ENCODE results near the gene USF2. TPM values are rescaled to one million over a fixed set of nuclear protein-coding genes. Genes with fewer than 3 reads are reported as not detected.

Gene USF2
- polyA plus RNA-seq, 3 donors = 2.7 to 248 (median 5.0) TPM

- intact Hi-C loops (cut with micrococcal nuclease) = loop anchor here in 1 of 2 donors (2.0 kb wide), 1 partner anchor 18 kb away; the partner anchor contains the start of gene FFAR1
- peaks cover 0 to 2% (median 0%) of the 10 kb centered on the region in 7 donors for H3K9me3 Mint-ChIP-seq
- H3K27ac ChIP-seq (ENCODE audit: low read depth in 1 of 2, low read length in 2 of 2) = peak within 1 kb of the TSS in 1 of 2 donors; percentile 0
These were observed 60.1 kb downstream of the USF2 start, which contains the start of gene CD22 for GRCh38 chr19:35328851-35329285. Gene CD22 (plus strand): TSS chr19:35329187. CDS start chr19:35332041, 2,854 bp downstream.

GRCh38 chr19:35329323-35329722 lies 60.6 kb downstream of the USF2 start:
- Mint-ChIP-seq H3K27ac (peak overlapping the region in 2 of 7 donors; percentile 73 to 83), H3K4me1 (peaks cover 29% of the 10 kb centered on the region), H3K36me3 (peaks cover 0 to 5% of the 10 kb centered on the region in 2 donors), H3K9me3 (peaks cover 0 to under 1% (median 0%) of the 10 kb centered on the region in 7 donors), H3K4me3 (peak overlapping the region; percentile 61 to 75), H3K27me3 (ENCODE audit: low read depth in 3 of 3) (peaks cover 6 to 7% (median 6%) of the 10 kb centered on the region in 3 donors)
- Histone ChIP-seq H3K4me2 (replicated peaks; ENCODE audit: extremely low read depth, low read length, poor library complexity, severe bottlenecking) (peak overlapping the region; percentile 52), H3K4me3 (replicated peaks in 1 of 3; ENCODE audit: low read depth in 2 of 3, low read length in 3 of 3) (peak overlapping the region in 1 of 3 experiments; percentile 34), H3K27me3 (ENCODE audit: control insufficient read depth in 2 of 2, insufficient read depth in 2 of 2, low read length in 2 of 2) (no peaks in the 10 kb centered on the region), H3K4me1 (ENCODE audit: control insufficient read depth in 1 of 2, insufficient read depth in 2 of 2, low read length in 2 of 2) (peaks cover 22 to 36% of the 10 kb centered on the region in 2 donors), H4K20me1 (ENCODE audit: insufficient read depth, low read length) (no peaks in the 10 kb centered on the region), H3K9me3 (replicated peaks in 1 of 2; ENCODE audit: control insufficient read depth in 1 of 2, insufficient read depth in 1 of 2, low read length in 2 of 2) (no peaks in the 10 kb centered on the region), H3K79me2 (ENCODE audit: insufficient read depth, low read length) (no peaks in the 10 kb centered on the region), H3K9ac (ENCODE audit: insufficient read depth, low read length, poor library complexity, severe bottlenecking) (no peak overlapping the region), H3K27ac (ENCODE audit: low read depth in 1 of 2, low read length in 2 of 2) (peak overlapping the region in 1 of 2 donors; percentile 0), H3K36me3 (replicated peaks in 1 of 2; ENCODE audit: control insufficient read depth in 1 of 2, insufficient read depth in 2 of 2, low read length in 2 of 2) (no peaks in the 10 kb centered on the region), H2AFZ (ENCODE audit: insufficient read depth, low read depth, low read length, poor library complexity, severe bottlenecking) (no peak overlapping the region)
- DNase-seq = no peak
- intact Hi-C loops (cut with micrococcal nuclease) = loop anchor here in 1 of 2 donors (2.0 kb wide), 1 partner anchor 17 kb away; the partner anchor contains the start of gene FFAR1
- whole genome bisulfite sequencing (ENCODE audit: insufficient coverage) = 79% methylated on average over 3 of the region's 4 CpGs
- TF ChIP-seq CTCF (IDR thresholded peaks at IDR 0.05) = no peak

More at GRCh38 chr19:35328851-35329285, 60.1 kb downstream of the USF2 start, which contains the start of gene CD22:
- TF ChIP-seq CTCF (IDR thresholded peaks at IDR 0.05) = no peak
- no peak within 1 kb of the TSS for H3K9ac ChIP-seq (ENCODE audit: insufficient read depth, low read length, poor library complexity, severe bottlenecking)
- H3K4me1 Mint-ChIP-seq = peaks cover 33% of the 10 kb centered on the region
- H3K36me3 ChIP-seq (replicated peaks in 1 of 2; ENCODE audit: control insufficient read depth in 1 of 2, insufficient read depth in 2 of 2, low read length in 2 of 2) = no peaks in the 10 kb centered on the region
- peak within 1 kb of the TSS; percentile 61 to 75 for H3K4me3 Mint-ChIP-seq
- no peaks in the 10 kb centered on the region for H3K79me2 ChIP-seq (ENCODE audit: insufficient read depth, low read length)
- DNase-seq = peak; percentile 62 to 66 (median 63)
- H4K20me1 ChIP-seq (ENCODE audit: insufficient read depth, low read length) = no peaks in the 10 kb centered on the region
- peaks cover 0 to 5% of the 10 kb centered on the region in 2 donors for H3K36me3 Mint-ChIP-seq
- peak within 1 kb of the TSS in 6 of 7 donors; percentile 54 to 88 (median 80) for H3K27ac Mint-ChIP-seq
- H3K4me2 ChIP-seq (replicated peaks; ENCODE audit: extremely low read depth, low read length, poor library complexity, severe bottlenecking) = peak within 1 kb of the TSS; percentile 52
- no peaks in the 10 kb centered on the region for H3K27me3 ChIP-seq (ENCODE audit: control insufficient read depth in 2 of 2, insufficient read depth in 2 of 2, low read length in 2 of 2)
- H3K9me3 ChIP-seq (replicated peaks in 1 of 2; ENCODE audit: control insufficient read depth in 1 of 2, insufficient read depth in 1 of 2, low read length in 2 of 2) = no peaks in the 10 kb centered on the region
- WGBS (ENCODE audit: insufficient coverage) = 0% methylated on average over 3 of the region's 12 CpGs
- H3K27me3 Mint-ChIP-seq (ENCODE audit: low read depth in 3 of 3) = peaks cover 2 to 6% (median 6%) of the 10 kb centered on the region in 3 donors
- H3K4me1 ChIP-seq (ENCODE audit: control insufficient read depth in 1 of 2, insufficient read depth in 2 of 2, low read length in 2 of 2) = peaks cover 25 to 40% of the 10 kb centered on the region in 2 donors
- H3K4me3 ChIP-seq (replicated peaks in 1 of 3; ENCODE audit: low read depth in 2 of 3, low read length in 3 of 3) = peak within 1 kb of the TSS in 1 of 3 experiments; percentile 34
- H2AFZ ChIP-seq (ENCODE audit: insufficient read depth, low read depth, low read length, poor library complexity, severe bottlenecking) = no peak within 1 kb of the TSS

Other genes starting within 250 kb of the USF2 start
- under 1 TPM in 2 of 3 donors, not detected in 1; 0.08 to 0.68 TPM for gene SCN1B, start 238.5 kb upstream of the USF2 start, polyA plus RNA-seq
- under 1 TPM in 1 of 3 donors, not detected in 2; 0.05 TPM for gene HPN, start 227.2 kb upstream of the USF2 start, polyA plus RNA-seq
- not detected for gene FXYD3, start 153.1 kb upstream of the USF2 start, polyA plus RNA-seq
- gene LGI4, start 133.9 kb upstream of the USF2 start, polyA plus RNA-seq = 1 to 10 TPM in 1 of 3 donors, not detected in 2; 1.1 TPM
- under 1 TPM in 2 of 3 donors, not detected in 1; 0.25 to 0.74 TPM for gene FXYD1, start 130.1 kb upstream of the USF2 start, polyA plus RNA-seq
- under 1 TPM in 1 of 3 donors, not detected in 2; 0.16 TPM for gene FXYD7, start 125.7 kb upstream of the USF2 start, polyA plus RNA-seq
- 100 to 1,000 TPM; 204 to 673 (median 312) TPM for gene FXYD5, start 114.2 kb upstream of the USF2 start, polyA plus RNA-seq
- not detected for gene FAM187B, start 40.2 kb upstream of the USF2 start, polyA plus RNA-seq
- under 1 TPM in 2 of 3 donors, not detected in 1; 0.08 to 0.17 TPM for gene LSR, start 20.0 kb upstream of the USF2 start, polyA plus RNA-seq
- gene HAMP, start 13.6 kb downstream of the USF2 start, polyA plus RNA-seq = under 1 TPM in 1 of 3 donors, not detected in 2; 0.25 TPM
- not detected for gene MAG, start 23.2 kb downstream of the USF2 start, polyA plus RNA-seq
- gene CD22, start 60.2 kb downstream of the USF2 start, polyA plus RNA-seq = 1 to 10 TPM in 1 of 3 donors, under 1 TPM in 2; 0.24 to 4.8 (median 0.88) TPM
- under 1 TPM in 1 of 3 donors, not detected in 2; 0.04 TPM for gene FFAR1, start 78.9 kb downstream of the USF2 start, polyA plus RNA-seq
- gene FFAR3, start 89.5 kb downstream of the USF2 start, polyA plus RNA-seq = 10 to 100 TPM in 1 of 3 donors, 1 to 10 TPM in 2; 1.2 to 17.9 (median 1.2) TPM
- gene GPR42, start 102.1 kb downstream of the USF2 start, polyA plus RNA-seq = 1 to 10 TPM in 1 of 3 donors, under 1 TPM in 1, not detected in 1; 0.17 to 2.9 TPM
- gene FFAR2, start 179.3 kb downstream of the USF2 start, polyA plus RNA-seq = 10 to 100 TPM in 2 of 3 donors, 1 to 10 TPM in 1; 5.7 to 38.7 (median 10.8) TPM
- not detected for gene KRTDAP, start 221.5 kb downstream of the USF2 start, polyA plus RNA-seq
- gene DMKN, start 244.7 kb downstream of the USF2 start, polyA plus RNA-seq = not detected